Stimulated activated CD4-positive, alpha-beta T cell treated with anti-CD3 and anti-CD28 coated beads, Interleukin-2, amount 100 ng/mL, for 48 hours (primary cell): ENCODE data around the gene CCDC85A.
"Not testable (repeated sequence)": the region's sequence is repeated elsewhere in the genome, so short reads cannot be mapped to it uniquely, and the experiment has no call there.

Experiments used
- DNase-seq, 2 donors: peaks; one replicate each; pipeline ENCODE4 v3.0.0-alpha.2; 2020

CCDC85A gene

GRCh38 chr2:56183643-56184499, at the start of gene CCDC85A:
TSS of gene CCDC85A (plus strand) at chr2:56183990. CDS start at chr2:56184625, 635 bp downstream.
- DNase-seq: peak; percentile 73 to 74

- DNase-seq: no peak
Measured at GRCh38 chr2:56134861-56135260, 48.9 kb upstream of the CCDC85A start.

- not testable (repeated sequence) for DNase-seq
Measured at GRCh38 chr2:56142497-56143061, 41.2 kb upstream of the CCDC85A start.

- DNase-seq: no peak
Measured at GRCh38 chr2:56147907-56148306, 35.9 kb upstream of the CCDC85A start.

- no peak for DNase-seq
Measured at GRCh38 chr2:56148825-56149224, 35.0 kb upstream of the CCDC85A start.

- DNase-seq: no peak
Measured at GRCh38 chr2:56151841-56152240, 31.9 kb upstream of the CCDC85A start.

GRCh38 chr2:56155188-56155587, 28.6 kb upstream of the CCDC85A start:
- no peak for DNase-seq

- DNase-seq: not testable (repeated sequence)
Measured at GRCh38 chr2:56159875-56160274, 23.9 kb upstream of the CCDC85A start.

GRCh38 chr2:56167616-56168562, 15.9 kb upstream of the CCDC85A start:
- DNase-seq: no peak

GRCh38 chr2:56169521-56169920, 14.3 kb upstream of the CCDC85A start:
- no peak for DNase-seq

- no peak for DNase-seq
Measured at GRCh38 chr2:56170504-56170903, 13.3 kb upstream of the CCDC85A start.

GRCh38 chr2:56170988-56171387, 12.8 kb upstream of the CCDC85A start:
- DNase-seq: no peak

GRCh38 chr2:56175779-56176178, 8.0 kb upstream of the CCDC85A start:
- no peak for DNase-seq

- DNase-seq: no peak
Measured at GRCh38 chr2:56177420-56178220, 6.2 kb upstream of the CCDC85A start.

- DNase-seq: no peak
Measured at GRCh38 chr2:56179931-56180330, 3.9 kb upstream of the CCDC85A start.

GRCh38 chr2:56182420-56182819, 1.4 kb upstream of the CCDC85A start:
- DNase-seq: no peak

GRCh38 chr2:56184500-56185011, 766 bp downstream of the CCDC85A start:
- DNase-seq: no peak

GRCh38 chr2:56185101-56185581, 1.4 kb downstream of the CCDC85A start:
- DNase-seq: no peak

GRCh38 chr2:56185582-56186046, 1.8 kb downstream of the CCDC85A start:
- no peak for DNase-seq

GRCh38 chr2:56191617-56192016, 7.8 kb downstream of the CCDC85A start:
- no peak for DNase-seq

GRCh38 chr2:56192664-56193305, 9.0 kb downstream of the CCDC85A start:
- no peak for DNase-seq
